Parathyroid adenoma (tissue), 2 donors: ENCODE results near the gene FXN.

Source experiments
- H2AFZ ChIP-seq: fragments of 300-600 bp; sonication (generic); one replicate; pipeline ENCODE4 v1.7.0; 2017; ENCODE audit warnings: antibody characterized with exemption, mild to moderate bottlenecking
- H3K27ac ChIP-seq: fragments of 300-600 bp; sonication (generic); one replicate; pipeline ENCODE4 v1.7.0; 2017
- H3K27me3 ChIP-seq: fragments of 300-600 bp; sonication (generic); one replicate; pipeline ENCODE4 v1.7.0; 2017; ENCODE audit warnings: low read length; ENCODE audit not compliant: control insufficient read depth, insufficient read depth
- H3K36me3 ChIP-seq: fragments of 300-600 bp; sonication (generic); one replicate; pipeline ENCODE4 v1.7.0; 2017; ENCODE audit warnings: low read length; ENCODE audit not compliant: control insufficient read depth, insufficient read depth
- H3K4me1 ChIP-seq: fragments of 300-600 bp; sonication (generic); one replicate; pipeline ENCODE4 v1.7.0; 2017; ENCODE audit warnings: control low read depth
- H3K4me2 ChIP-seq: fragments of 300-600 bp; sonication (generic); one replicate; pipeline ENCODE4 v1.7.0; 2017; ENCODE audit warnings: low read length
- H3K4me3 ChIP-seq: fragments of 300-600 bp; sonication (generic); one replicate; pipeline ENCODE4 v1.7.0; 2017; ENCODE audit warnings: low read depth, low read length
- H3K79me2 ChIP-seq: fragments of 300-600 bp; sonication (generic); one replicate; pipeline ENCODE4 v1.7.0; 2017; ENCODE audit warnings: control low read depth
- H3K9ac ChIP-seq: fragments of 300-600 bp; sonication (generic); one replicate; pipeline ENCODE4 v1.7.0; 2017; ENCODE audit warnings: mild to moderate bottlenecking
- H3K9me3 ChIP-seq: fragments of 300-600 bp; sonication (generic); one replicate; pipeline ENCODE4 v1.7.0; 2017; ENCODE audit warnings: low read length; ENCODE audit not compliant: control insufficient read depth
- TF ChIP-seq, protein P1 (sequence below): fragments of 300-600 bp; sonication (generic); IDR thresholded peaks from one replicate; pipeline ENCODE4 v1.7.0; 2017; ENCODE audit warnings: antibody characterized with exemption, mild to moderate bottlenecking
- donor health status: primary hyperparathyroidism.

FXN gene

DNA sequence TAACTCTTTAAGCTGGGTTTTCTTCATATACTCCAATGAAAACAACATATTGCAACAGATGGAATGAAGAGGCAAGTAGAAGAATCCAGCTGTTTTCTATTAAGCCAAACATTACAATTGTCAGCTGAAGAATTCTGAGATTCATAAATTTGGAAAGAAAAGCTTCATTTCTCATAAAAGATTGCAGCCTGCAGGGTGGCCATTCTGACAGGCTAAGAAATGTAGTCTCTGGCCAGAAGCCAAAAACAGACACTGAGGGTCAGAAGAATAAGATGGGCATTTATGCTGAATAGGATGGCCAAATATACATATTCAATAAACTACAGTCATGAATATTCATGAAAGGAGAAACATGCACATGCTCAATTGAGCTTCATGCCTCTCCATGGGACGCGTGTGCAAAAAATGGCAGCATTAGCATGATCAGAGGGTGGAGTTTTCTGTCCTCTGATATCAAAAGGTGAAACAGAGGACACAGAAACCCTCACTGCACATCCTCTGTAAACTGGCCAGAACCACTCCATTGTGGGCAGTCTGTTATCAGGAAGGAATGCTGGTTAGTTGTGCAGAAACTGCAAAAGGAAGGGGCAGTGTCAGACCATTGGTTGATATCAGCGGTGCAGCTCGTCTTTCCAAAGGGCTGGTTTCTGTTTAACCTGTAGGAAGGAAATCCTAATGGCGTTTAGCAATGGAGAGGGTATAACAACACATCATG, 50.2 kb downstream of the FXN start:
- Histone ChIP-seq H3K79me2 (no peaks in the 10 kb centered on the region), H2AFZ (no peak overlapping the region), H3K27me3 (no peaks in the 10 kb centered on the region), H3K4me1 (no peaks in the 10 kb centered on the region), H3K9me3 (no peaks in the 10 kb centered on the region), H3K36me3 (no peaks in the 10 kb centered on the region), H3K4me2 (no peak overlapping the region), H3K27ac (no peak overlapping the region), H3K9ac (no peak overlapping the region), H3K4me3 (no peak overlapping the region)
- TF ChIP-seq, protein P1, sequence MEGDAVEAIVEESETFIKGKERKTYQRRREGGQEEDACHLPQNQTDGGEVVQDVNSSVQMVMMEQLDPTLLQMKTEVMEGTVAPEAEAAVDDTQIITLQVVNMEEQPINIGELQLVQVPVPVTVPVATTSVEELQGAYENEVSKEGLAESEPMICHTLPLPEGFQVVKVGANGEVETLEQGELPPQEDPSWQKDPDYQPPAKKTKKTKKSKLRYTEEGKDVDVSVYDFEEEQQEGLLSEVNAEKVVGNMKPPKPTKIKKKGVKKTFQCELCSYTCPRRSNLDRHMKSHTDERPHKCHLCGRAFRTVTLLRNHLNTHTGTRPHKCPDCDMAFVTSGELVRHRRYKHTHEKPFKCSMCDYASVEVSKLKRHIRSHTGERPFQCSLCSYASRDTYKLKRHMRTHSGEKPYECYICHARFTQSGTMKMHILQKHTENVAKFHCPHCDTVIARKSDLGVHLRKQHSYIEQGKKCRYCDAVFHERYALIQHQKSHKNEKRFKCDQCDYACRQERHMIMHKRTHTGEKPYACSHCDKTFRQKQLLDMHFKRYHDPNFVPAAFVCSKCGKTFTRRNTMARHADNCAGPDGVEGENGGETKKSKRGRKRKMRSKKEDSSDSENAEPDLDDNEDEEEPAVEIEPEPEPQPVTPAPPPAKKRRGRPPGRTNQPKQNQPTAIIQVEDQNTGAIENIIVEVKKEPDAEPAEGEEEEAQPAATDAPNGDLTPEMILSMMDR: no peak

DNA sequence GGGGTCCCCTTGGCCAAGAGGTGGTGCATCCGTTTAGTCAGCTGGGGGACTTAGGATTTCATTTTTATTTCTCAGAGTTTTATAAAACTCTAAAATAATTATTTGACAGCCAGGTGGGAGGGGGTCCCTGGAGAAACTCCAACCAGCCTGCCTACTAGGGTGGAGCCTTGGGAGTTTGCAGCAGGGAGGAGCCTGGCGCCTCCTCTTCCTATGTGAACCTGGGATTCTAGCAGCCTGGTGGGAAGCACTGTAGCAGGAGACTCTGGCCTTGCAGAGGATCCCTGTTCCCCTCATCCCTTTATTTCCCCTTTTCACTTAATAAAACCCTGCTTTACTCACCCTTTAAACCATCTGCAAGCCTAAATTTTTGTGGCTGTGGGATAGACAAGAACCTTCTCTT, 50.8 kb downstream of the FXN start:
- Histone ChIP-seq H3K79me2 (no peaks in the 10 kb centered on the region), H3K27ac (no peak overlapping the region)
- TF ChIP-seq, protein P1: no peak

DNA sequence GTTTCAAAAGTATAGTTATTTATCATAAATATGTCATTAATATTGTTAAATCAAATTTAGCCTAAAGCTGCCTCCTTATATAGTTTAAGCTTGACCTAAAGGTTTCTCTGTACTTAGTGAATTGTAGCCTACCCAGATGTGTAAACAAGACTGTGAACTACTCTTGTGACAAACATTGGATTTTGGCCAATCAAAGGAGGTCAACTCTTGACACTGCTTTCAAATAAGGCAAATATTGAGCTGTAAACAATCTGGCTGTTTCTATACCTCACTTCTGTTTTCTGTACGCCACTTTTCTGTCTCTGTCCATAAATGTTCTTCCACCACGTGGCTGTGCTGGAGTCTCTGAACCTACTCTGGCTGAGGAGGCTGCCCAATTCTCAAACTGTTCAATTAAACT, 51.2 kb downstream of the FXN start:
- Histone ChIP-seq H3K4me3 (no peak overlapping the region), H3K4me2 (no peak overlapping the region), H3K27ac (no peak overlapping the region), H3K27me3 (no peaks in the 10 kb centered on the region), H3K4me1 (no peaks in the 10 kb centered on the region), H3K36me3 (no peaks in the 10 kb centered on the region), H2AFZ (no peak overlapping the region), H3K79me2 (no peaks in the 10 kb centered on the region), H3K9ac (no peak overlapping the region), H3K9me3 (no peaks in the 10 kb centered on the region)
- TF ChIP-seq, protein P1: no peak

More for the DNA sequence above, 50.8 kb downstream of the FXN start:
- Histone ChIP-seq H3K27me3 (no peaks in the 10 kb centered on the region), H3K9ac (no peak overlapping the region), H3K4me2 (no peak overlapping the region), H3K4me3 (no peak overlapping the region), H3K36me3 (no peaks in the 10 kb centered on the region), H3K9me3 (no peaks in the 10 kb centered on the region), H3K4me1 (no peaks in the 10 kb centered on the region), H2AFZ (no peak overlapping the region)

DNA sequence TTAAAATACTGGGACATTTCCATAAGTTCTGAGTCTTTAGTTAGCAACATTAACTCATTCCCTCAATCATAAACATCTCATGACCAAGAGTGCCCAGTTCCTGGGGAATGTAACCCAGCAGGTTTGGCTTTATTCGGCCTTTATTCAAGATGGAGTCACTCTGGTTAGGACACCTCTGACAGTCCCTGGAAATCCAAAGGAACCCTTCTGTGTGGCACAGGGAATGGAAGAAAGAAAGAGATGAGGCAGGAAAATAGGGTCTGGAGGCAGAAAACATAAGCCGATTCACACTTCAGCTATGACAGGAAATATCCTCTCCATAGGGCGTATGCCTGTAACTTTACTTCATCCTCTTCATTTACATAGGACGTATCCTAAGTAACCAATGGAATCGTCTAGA, 53.5 kb downstream of the FXN start:
- Histone ChIP-seq H3K4me3 (no peak overlapping the region), H3K27me3 (no peaks in the 10 kb centered on the region), H3K27ac (no peak overlapping the region), H3K9me3 (no peaks in the 10 kb centered on the region), H2AFZ (no peak overlapping the region), H3K9ac (no peak overlapping the region), H3K79me2 (no peaks in the 10 kb centered on the region), H3K36me3 (no peaks in the 10 kb centered on the region), H3K4me1 (no peaks in the 10 kb centered on the region), H3K4me2 (no peak overlapping the region)
- TF ChIP-seq, protein P1: no peak

DNA sequence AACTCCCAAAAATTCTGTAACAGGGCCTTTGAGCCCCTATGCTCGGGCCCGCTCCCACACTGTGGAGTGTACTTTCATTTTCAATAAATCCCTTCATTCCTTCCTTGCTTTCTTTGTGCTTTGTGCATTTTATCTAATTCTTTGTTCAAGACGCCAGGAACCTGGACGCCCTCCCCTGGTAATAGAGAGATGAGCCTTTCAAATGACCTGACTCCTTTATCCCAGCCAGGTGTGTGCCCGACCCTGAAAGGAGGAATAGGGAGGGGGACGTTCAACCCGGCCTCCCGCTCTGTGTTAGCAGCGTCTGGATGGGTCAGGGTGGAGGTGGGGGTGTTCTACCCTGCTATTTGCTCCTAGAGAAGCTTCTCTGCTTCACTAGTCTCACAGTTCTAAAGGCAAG, 53.9 kb downstream of the FXN start:
- no peak overlapping the region for H2AFZ ChIP-seq
- no peaks in the 10 kb centered on the region for H3K36me3 ChIP-seq
- TF ChIP-seq, protein P1: no peak
- H3K4me2 ChIP-seq: no peak overlapping the region
- H3K9ac ChIP-seq: no peak overlapping the region
- no peak overlapping the region for H3K27ac ChIP-seq
- H3K4me1 ChIP-seq: no peaks in the 10 kb centered on the region
- no peaks in the 10 kb centered on the region for H3K79me2 ChIP-seq
- no peaks in the 10 kb centered on the region for H3K27me3 ChIP-seq
- H3K4me3 ChIP-seq: no peak overlapping the region
- H3K9me3 ChIP-seq: no peaks in the 10 kb centered on the region
